Measurements from ENCODE around the gene CTRL.

CTRL gene

GRCh38 chr16:67967958-67968399, 36.3 kb upstream of the CTRL start:
- peaks cover 6% of the 10 kb centered on the region for H3K27me3 Mint-ChIP-seq (ENCODE audit: low read depth)
- no peak for TF ChIP-seq CTCF (IDR thresholded peaks at IDR 0.05; ENCODE audit: unreplicated experiment in 3 of 3)
- H3K4me1 Mint-ChIP-seq: peaks cover 41% of the 10 kb centered on the region
- peak overlapping the region; percentile 45 to 87 (median 86) for H3K27ac Mint-ChIP-seq
- peaks cover 5% of the 10 kb centered on the region for H3K36me3 Mint-ChIP-seq (ENCODE audit: low read depth)
- H3K4me3 Mint-ChIP-seq: peak overlapping the region; percentile 92 to 95 (median 92)
- H3K9me3 Mint-ChIP-seq: no peaks in the 10 kb centered on the region

GRCh38 chr16:67967183-67967957, 35.7 kb upstream of the CTRL start:
- H3K4me1 Mint-ChIP-seq: peaks cover 45% of the 10 kb centered on the region
- H3K4me3 Mint-ChIP-seq: peak overlapping the region; percentile 92 to 95 (median 92)
- TF ChIP-seq CTCF (IDR thresholded peaks at IDR 0.05; ENCODE audit: unreplicated experiment in 3 of 3): no peak
- H3K27ac Mint-ChIP-seq: peak overlapping the region; percentile 45 to 87 (median 86)
- peaks cover 8% of the 10 kb centered on the region for H3K36me3 Mint-ChIP-seq (ENCODE audit: low read depth)
- peaks cover 6% of the 10 kb centered on the region for H3K27me3 Mint-ChIP-seq (ENCODE audit: low read depth)
- no peaks in the 10 kb centered on the region for H3K9me3 Mint-ChIP-seq

GRCh38 chr16:67966549-67967182, 35.0 kb upstream of the CTRL start:
- Mint-ChIP-seq H3K36me3 (ENCODE audit: low read depth) (peaks cover 14% of the 10 kb centered on the region), H3K4me3 (peak overlapping the region; percentile 92 to 95 (median 92)), H3K4me1 (peaks cover 45% of the 10 kb centered on the region), H3K9me3 (no peaks in the 10 kb centered on the region), H3K27me3 (ENCODE audit: low read depth) (peaks cover 6% of the 10 kb centered on the region), H3K27ac (peak overlapping the region; percentile 45 to 87 (median 86))
- TF ChIP-seq CTCF (IDR thresholded peaks at IDR 0.05; ENCODE audit: unreplicated experiment in 3 of 3): no peak

GRCh38 chr16:67965668-67966548, 34.2 kb upstream of the CTRL start:
- no peak for TF ChIP-seq CTCF (IDR thresholded peaks at IDR 0.05; ENCODE audit: unreplicated experiment in 3 of 3)
- Mint-ChIP-seq H3K36me3 (ENCODE audit: low read depth) (peaks cover 17% of the 10 kb centered on the region), H3K9me3 (no peaks in the 10 kb centered on the region), H3K27me3 (ENCODE audit: low read depth) (peaks cover under 1% of the 10 kb centered on the region), H3K4me1 (peaks cover 45% of the 10 kb centered on the region), H3K27ac (peak overlapping the region in 2 of 3 experiments; percentile 52 to 87), H3K4me3 (peak overlapping the region; percentile 92 to 95 (median 92))

- peak overlapping the region in 1 of 3 experiments; percentile 42 for H3K27ac Mint-ChIP-seq
- peaks cover 22% of the 10 kb centered on the region for H3K36me3 Mint-ChIP-seq (ENCODE audit: low read depth)
- H3K9me3 Mint-ChIP-seq: no peaks in the 10 kb centered on the region
- TF ChIP-seq CTCF (IDR thresholded peaks at IDR 0.05; ENCODE audit: unreplicated experiment in 3 of 3): no peak
- H3K27me3 Mint-ChIP-seq (ENCODE audit: low read depth): no peaks in the 10 kb centered on the region
- peaks cover 50% of the 10 kb centered on the region for H3K4me1 Mint-ChIP-seq
- peak overlapping the region in 2 of 3 experiments; percentile 38 to 41 for H3K4me3 Mint-ChIP-seq
Observed at GRCh38 chr16:67964477-67965131, 32.9 kb upstream of the CTRL start.

All from nephron (organoid).